GM23248 (cell line): ENCODE results near the gene ALKBH4. TPM values are rescaled to one million over a fixed set of nuclear protein-coding genes. Genes with fewer than 3 reads are reported as not detected.

Source experiments
- DNase-seq: peaks from one replicate; pipeline ENCODE4 v3.0.0-alpha.2; 2015
- H2AFZ ChIP-seq: fragments of 200-600 bp; sonication (generic); 2 replicates; pipeline ENCODE4 v1.6.1; 2016; ENCODE audit warnings: antibody characterized with exemption
- H3F3A ChIP-seq: fragments of 200-600 bp; sonication (generic); 2 replicates; pipeline ENCODE4 v1.6.1; 2016; ENCODE audit warnings: mild to moderate bottlenecking, antibody characterized with exemption, mixed run types; ENCODE audit not compliant: insufficient read depth
- H3K27ac ChIP-seq: fragments of 200-600 bp; sonication (generic); 2 replicates; pipeline ENCODE4 v1.5.1; 2016; ENCODE audit warnings: mild to moderate bottlenecking
- H3K27me3 ChIP-seq: fragments of 200-600 bp; sonication (generic); replicated peaks from 2 replicates; pipeline ENCODE4 v1.6.1; 2016; ENCODE audit warnings: mild to moderate bottlenecking; ENCODE audit not compliant: insufficient read depth
- H3K36me3 ChIP-seq: fragments of 200-600 bp; sonication (generic); 2 replicates; pipeline ENCODE4 v1.6.1; 2016; ENCODE audit warnings: low read depth, mild to moderate bottlenecking
- H3K4me1 ChIP-seq: fragments of 200-600 bp; sonication (generic); 2 replicates; pipeline ENCODE4 v1.6.1; 2016; ENCODE audit warnings: mild to moderate bottlenecking; ENCODE audit not compliant: insufficient read depth
- H3K4me2 ChIP-seq: fragments of 200-600 bp; sonication (generic); one replicate; pipeline ENCODE4 v1.6.1; 2016; ENCODE audit warnings: mild to moderate bottlenecking; ENCODE audit not compliant: unreplicated experiment
- H3K4me3 ChIP-seq: fragments of 200-600 bp; sonication (generic); 2 replicates; pipeline ENCODE4 v1.5.1; 2016; ENCODE audit warnings: mild to moderate bottlenecking
- H3K79me2 ChIP-seq: fragments of 200-600 bp; sonication (generic); 2 replicates; pipeline ENCODE4 v1.6.1; 2016; ENCODE audit warnings: mild to moderate bottlenecking; ENCODE audit not compliant: insufficient read depth
- H3K9ac ChIP-seq: fragments of 200-600 bp; sonication (generic); 2 replicates; pipeline ENCODE4 v1.6.1; 2016; ENCODE audit warnings: mild to moderate bottlenecking
- H3K9me2 ChIP-seq: fragments of 200-600 bp; sonication (generic); 2 replicates; pipeline ENCODE4 v1.6.1; 2016; ENCODE audit warnings: mixed run types, mild to moderate bottlenecking, moderate library complexity; ENCODE audit not compliant: insufficient read depth
- H3K9me3 ChIP-seq: fragments of 200-600 bp; sonication (generic); one replicate; pipeline ENCODE4 v1.6.1; 2017; ENCODE audit warnings: low read depth
- H4K20me1 ChIP-seq: fragments of 200-600 bp; sonication (generic); 2 replicates; pipeline ENCODE4 v1.6.0; 2016; ENCODE audit not compliant: insufficient read depth
- EZH2 ChIP-seq: fragments of 200-600 bp; sonication (generic); IDR thresholded peaks from 2 replicates; pipeline ENCODE4 v1.6.1; 2018; ENCODE audit warnings: antibody characterized with exemption, mild to moderate bottlenecking; ENCODE audit not compliant: insufficient read depth, poor library complexity, severe bottlenecking
- EZH2phosphoT487 ChIP-seq: fragments of 200-600 bp; sonication (generic); IDR thresholded peaks from 2 replicates; pipeline ENCODE4 v1.6.1; 2018; ENCODE audit warnings: antibody characterized with exemption, moderate library complexity, mild to moderate bottlenecking, low read depth; ENCODE audit not compliant: insufficient read depth
- WGBS, 2 experiments: methylation state at CpG; one replicate each; pipeline ENCODE4 v1.1.6; 2015 to 2017; ENCODE audit warnings: low lambda C conversion rate in 2 of 2, low coverage in 1 of 2; ENCODE audit errors: missing lambda C conversion rate in 2 of 2; 5-methylcytosine and 5-hydroxymethylcytosine counted together
- in situ Hi-C: fragments of 300-500 bp; cut with MboI; formaldehyde crosslinking; loops from 2 replicates; pipeline ENCODE4 v1.15.0; 2020
- polyA plus RNA-seq: library from polyadenylated mRNA; unstranded; fragments of >200 nt; fragmentation: Nextera tagmentation; extraction: Ambion mirVana; gene quantifications from 2 replicates; pipeline ENCODE4 v1.2.1, GENCODE V29; 2016
- total RNA-seq: library from RNA; depleted of rRNA; stranded (reverse); fragments of >200 nt; shearing (Covaris generic); gene quantifications from 2 replicates; pipeline ENCODE4 v1.2.3, GENCODE V29; 2014

ALKBH4 gene
- total and polyA plus RNA-seq, 2 experiments from 2014 or later = 13.9 to 16.3 TPM

GRCh38 chr7:102434039-102434486 lies 30.6 kb downstream of the ALKBH4 start:
- H3K27me3 ChIP-seq = no peaks in the 10 kb centered on the region
- in situ Hi-C loops = no loop called here
- H3K4me1 ChIP-seq = no peaks in the 10 kb centered on the region
- peaks cover 25% of the 10 kb centered on the region for H3F3A ChIP-seq
- peak overlapping the region; percentile 93 for H3K4me2 ChIP-seq
- WGBS, 2 experiments = 17 to 21% methylated on average over 9 of the region's 9 CpGs
- TF ChIP-seq EZH2phosphoT487 (no peak), EZH2 (no peak)
- peak overlapping the region; percentile 37 for H3K27ac ChIP-seq
- no peaks in the 10 kb centered on the region for H3K9me2 ChIP-seq
- DNase-seq = no peak
- no peaks in the 10 kb centered on the region for H3K36me3 ChIP-seq
- no peaks in the 10 kb centered on the region for H4K20me1 ChIP-seq
- peak overlapping the region; percentile 95 for H2AFZ ChIP-seq
- no peaks in the 10 kb centered on the region for H3K9me3 ChIP-seq
- H3K4me3 ChIP-seq = peak overlapping the region; percentile 89
- H3K9ac ChIP-seq = peak overlapping the region; percentile 93
- H3K79me2 ChIP-seq = peaks cover 17% of the 10 kb centered on the region

- Histone ChIP-seq H3K9me3 (no peaks in the 10 kb centered on the region), H2AFZ (peak within 1 kb of the TSS; percentile 95), H3K4me3 (peak within 1 kb of the TSS; percentile 89), H3K9ac (peak within 1 kb of the TSS; percentile 93), H3K27me3 (no peaks in the 10 kb centered on the region), H3F3A (peaks cover 25% of the 10 kb centered on the region), H4K20me1 (no peaks in the 10 kb centered on the region), H3K36me3 (no peaks in the 10 kb centered on the region), H3K9me2 (no peaks in the 10 kb centered on the region), H3K4me1 (no peaks in the 10 kb centered on the region), H3K4me2 (peak within 1 kb of the TSS; percentile 93), H3K27ac (peak within 1 kb of the TSS; percentile 37), H3K79me2 (peaks cover 17% of the 10 kb centered on the region)
- no peak for TF ChIP-seq EZH2
- TF ChIP-seq EZH2phosphoT487 = no peak
- DNase-seq = peak; percentile 90
- in situ Hi-C loops = no loop called here
- 2 to 5% methylated on average over 7 to 68 of the region's 90 CpGs for WGBS, 2 experiments
These were observed 31.2 kb downstream of the ALKBH4 start, which contains the start of gene ORAI2 for GRCh38 chr7:102433219-102434038. Gene ORAI2, plus strand, starts transcription at chr7:102433575. Its CDS starts 5,382 bp downstream, at chr7:102438957.

- Histone ChIP-seq H3K9me2 (no peaks in the 10 kb centered on the region), H3K9ac (peak overlapping the region; percentile 93), H3K4me2 (peak overlapping the region; percentile 55), H3K79me2 (peaks cover 17% of the 10 kb centered on the region), H3F3A (peaks cover 25% of the 10 kb centered on the region), H3K4me3 (peak overlapping the region; percentile 89), H4K20me1 (no peaks in the 10 kb centered on the region), H3K4me1 (no peaks in the 10 kb centered on the region), H3K9me3 (no peaks in the 10 kb centered on the region), H2AFZ (peak overlapping the region; percentile 72), H3K27ac (no peak overlapping the region), H3K27me3 (no peaks in the 10 kb centered on the region), H3K36me3 (no peaks in the 10 kb centered on the region)
- WGBS, 2 experiments = 36 to 37% methylated on average over 21 to 27 of the region's 27 CpGs
- TF ChIP-seq EZH2 (no peak), EZH2phosphoT487 (no peak)
- peak; percentile 42 for DNase-seq
- in situ Hi-C loops = no loop called here
These were observed 32.0 kb downstream of the ALKBH4 start for GRCh38 chr7:102432442-102433218.

GRCh38 chr7:102431617-102432298 lies 32.9 kb downstream of the ALKBH4 start:
- no peaks in the 10 kb centered on the region for H3K27me3 ChIP-seq
- no peak overlapping the region for H3K9ac ChIP-seq
- WGBS, 2 experiments = 52 to 53% methylated on average over 17 of the region's 17 CpGs
- no peaks in the 10 kb centered on the region for H4K20me1 ChIP-seq
- no peaks in the 10 kb centered on the region for H3K9me3 ChIP-seq
- H3K4me2 ChIP-seq = no peak overlapping the region
- no peaks in the 10 kb centered on the region for H3K9me2 ChIP-seq
- H3F3A ChIP-seq = peaks cover 25% of the 10 kb centered on the region
- in situ Hi-C loops = no loop called here
- no peak overlapping the region for H2AFZ ChIP-seq
- peaks cover 17% of the 10 kb centered on the region for H3K79me2 ChIP-seq
- no peak for DNase-seq
- no peak for TF ChIP-seq EZH2
- TF ChIP-seq EZH2phosphoT487 = no peak
- no peaks in the 10 kb centered on the region for H3K4me1 ChIP-seq
- no peak overlapping the region for H3K27ac ChIP-seq
- H3K4me3 ChIP-seq = no peak overlapping the region
- no peaks in the 10 kb centered on the region for H3K36me3 ChIP-seq
